GM12874 (cell line): ENCODE measurements around the gene ZNF469.

Experiments used
- TF ChIP-seq, protein P1 (sequence below): IDR thresholded peaks from 2 replicates; pipeline ENCODE4 v1.5.1; 2011; ENCODE audit warnings: low read depth, mild to moderate bottlenecking, control low read depth, low read length, moderate library complexity; ENCODE audit not compliant: insufficient read depth

ZNF469 gene

DNA sequence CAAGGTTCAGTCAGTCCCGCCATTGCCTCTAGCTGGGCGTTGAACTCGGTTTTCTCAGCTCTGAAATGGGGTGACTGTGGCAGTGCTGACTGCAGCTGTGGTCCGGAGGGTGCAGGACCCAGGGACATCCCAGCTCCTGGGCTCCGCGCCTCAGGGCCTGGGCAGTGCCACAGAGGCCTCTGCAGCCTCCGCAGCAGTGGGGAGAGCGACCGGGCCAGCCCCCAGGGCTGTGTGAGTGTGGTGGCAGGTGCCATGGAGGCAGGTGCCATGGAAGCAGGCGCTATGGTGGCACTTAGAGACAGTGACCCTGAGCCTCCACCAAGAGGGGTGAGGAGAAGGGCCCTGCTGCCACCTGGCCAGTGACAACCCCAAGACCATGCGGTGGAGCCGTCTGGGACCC, 30.9 kb downstream of the ZNF469 start:
- TF ChIP-seq, protein P1, sequence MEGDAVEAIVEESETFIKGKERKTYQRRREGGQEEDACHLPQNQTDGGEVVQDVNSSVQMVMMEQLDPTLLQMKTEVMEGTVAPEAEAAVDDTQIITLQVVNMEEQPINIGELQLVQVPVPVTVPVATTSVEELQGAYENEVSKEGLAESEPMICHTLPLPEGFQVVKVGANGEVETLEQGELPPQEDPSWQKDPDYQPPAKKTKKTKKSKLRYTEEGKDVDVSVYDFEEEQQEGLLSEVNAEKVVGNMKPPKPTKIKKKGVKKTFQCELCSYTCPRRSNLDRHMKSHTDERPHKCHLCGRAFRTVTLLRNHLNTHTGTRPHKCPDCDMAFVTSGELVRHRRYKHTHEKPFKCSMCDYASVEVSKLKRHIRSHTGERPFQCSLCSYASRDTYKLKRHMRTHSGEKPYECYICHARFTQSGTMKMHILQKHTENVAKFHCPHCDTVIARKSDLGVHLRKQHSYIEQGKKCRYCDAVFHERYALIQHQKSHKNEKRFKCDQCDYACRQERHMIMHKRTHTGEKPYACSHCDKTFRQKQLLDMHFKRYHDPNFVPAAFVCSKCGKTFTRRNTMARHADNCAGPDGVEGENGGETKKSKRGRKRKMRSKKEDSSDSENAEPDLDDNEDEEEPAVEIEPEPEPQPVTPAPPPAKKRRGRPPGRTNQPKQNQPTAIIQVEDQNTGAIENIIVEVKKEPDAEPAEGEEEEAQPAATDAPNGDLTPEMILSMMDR, result no peak

DNA sequence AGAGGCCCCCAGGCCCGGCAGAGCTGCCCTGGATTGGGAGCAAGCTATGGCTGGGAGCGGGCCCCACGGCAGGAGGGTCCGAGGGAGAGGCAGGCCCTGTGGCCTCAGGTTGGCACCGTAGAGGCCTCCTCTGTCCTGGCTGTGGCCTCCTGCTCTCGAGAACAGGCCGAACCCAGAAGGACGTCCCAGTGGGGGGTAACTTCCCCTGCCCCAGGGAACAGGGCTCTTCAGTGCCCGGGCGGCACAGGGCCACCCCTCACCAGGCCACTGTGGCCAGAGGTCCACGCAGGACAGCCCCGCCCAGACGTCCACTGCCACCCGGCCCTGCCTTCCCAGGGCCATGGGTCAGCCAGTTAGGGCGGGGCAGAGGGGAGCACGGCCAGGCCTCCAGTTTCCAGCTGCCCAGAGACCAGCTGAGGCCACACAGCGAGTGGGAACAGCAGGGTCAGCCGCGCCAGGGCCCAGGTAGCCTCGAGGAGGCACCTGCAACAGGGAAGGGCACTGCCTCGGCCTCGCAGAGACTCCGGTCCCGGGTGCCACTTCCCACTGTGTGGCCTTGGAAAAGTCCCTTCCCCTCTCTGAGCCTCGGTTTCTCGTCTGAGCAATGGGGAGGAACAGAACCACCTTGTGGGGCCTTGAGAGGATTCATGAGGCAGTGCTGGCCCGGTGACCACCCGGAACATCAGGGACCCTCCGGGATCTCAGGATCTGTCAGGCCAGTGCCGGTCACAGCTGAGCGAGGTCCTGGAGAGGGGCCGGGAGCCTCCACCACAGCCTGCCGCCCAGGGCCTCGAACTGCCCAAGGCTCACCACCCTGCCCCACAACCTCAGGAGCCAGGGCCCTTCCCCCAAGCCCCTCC, 32.0 kb downstream of the ZNF469 start:
- TF ChIP-seq, protein P1, result no peak

DNA sequence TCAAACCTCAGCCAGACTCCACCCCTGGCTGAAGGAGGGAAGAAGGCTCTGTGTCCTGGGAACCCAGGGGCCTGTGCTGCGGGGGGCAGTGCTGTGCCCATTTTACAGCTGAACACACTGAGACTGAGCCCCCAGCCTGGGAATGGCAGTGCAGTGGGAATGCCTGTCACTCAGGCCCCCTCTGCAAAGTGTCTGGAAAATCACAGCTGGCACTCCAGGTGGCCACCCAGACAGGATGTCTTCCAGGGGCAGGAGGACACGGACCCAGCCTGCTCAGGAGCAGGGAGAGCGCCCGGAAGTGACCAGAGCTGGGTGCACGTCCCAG, 32.6 kb downstream of the ZNF469 start:
- TF ChIP-seq, protein P1, result no peak

DNA sequence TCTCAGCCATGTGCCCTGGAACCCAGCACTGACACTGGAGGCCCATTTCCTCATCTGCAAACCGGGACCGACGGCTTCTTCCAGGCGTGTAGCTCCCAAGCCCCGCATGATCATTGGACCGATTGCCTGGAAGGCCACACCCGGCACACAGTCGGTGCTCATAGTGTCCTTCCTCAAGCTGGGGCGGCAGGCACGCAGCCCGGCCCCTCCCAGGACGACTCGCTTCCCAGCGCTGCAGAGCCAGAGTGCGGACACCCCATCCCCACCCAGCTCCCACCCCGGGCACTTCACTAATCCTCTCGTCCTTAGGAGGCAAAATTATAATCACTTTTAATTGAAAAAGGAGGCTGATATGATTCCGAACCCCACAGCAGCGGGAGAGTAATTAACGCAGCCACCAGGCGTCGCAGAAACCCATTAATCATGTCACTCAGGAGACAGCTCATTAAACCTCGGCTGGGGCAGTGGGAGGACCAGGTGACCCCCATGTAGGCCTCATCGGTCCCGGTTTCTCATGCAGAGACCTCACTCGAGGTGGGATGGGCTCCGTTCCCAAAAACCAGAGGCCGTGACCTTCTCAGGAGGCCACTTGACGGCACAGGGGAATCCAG, 33.1 kb downstream of the ZNF469 start:
- TF ChIP-seq, protein P1, result no peak

DNA sequence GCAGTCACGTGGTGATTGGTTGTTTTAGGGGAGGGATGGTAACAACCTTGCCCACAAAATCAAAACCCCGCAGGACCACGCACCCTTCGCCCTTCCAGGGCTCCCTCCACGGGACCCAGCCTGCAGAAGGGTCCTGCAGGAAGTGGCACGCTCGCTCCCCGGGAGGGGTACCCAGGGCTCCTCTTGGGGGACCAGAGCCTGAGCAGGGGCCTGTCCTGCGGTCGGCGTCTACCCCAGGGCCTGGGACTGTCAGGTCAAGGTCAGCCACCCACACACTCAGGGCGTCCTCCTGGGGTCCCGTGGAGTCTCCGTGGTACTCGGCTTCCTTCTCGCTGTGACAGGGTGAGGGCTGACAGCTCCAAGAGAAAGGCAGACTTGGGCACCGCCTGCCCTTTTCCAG, 33.9 kb downstream of the ZNF469 start:
- TF ChIP-seq, protein P1, result no peak

DNA sequence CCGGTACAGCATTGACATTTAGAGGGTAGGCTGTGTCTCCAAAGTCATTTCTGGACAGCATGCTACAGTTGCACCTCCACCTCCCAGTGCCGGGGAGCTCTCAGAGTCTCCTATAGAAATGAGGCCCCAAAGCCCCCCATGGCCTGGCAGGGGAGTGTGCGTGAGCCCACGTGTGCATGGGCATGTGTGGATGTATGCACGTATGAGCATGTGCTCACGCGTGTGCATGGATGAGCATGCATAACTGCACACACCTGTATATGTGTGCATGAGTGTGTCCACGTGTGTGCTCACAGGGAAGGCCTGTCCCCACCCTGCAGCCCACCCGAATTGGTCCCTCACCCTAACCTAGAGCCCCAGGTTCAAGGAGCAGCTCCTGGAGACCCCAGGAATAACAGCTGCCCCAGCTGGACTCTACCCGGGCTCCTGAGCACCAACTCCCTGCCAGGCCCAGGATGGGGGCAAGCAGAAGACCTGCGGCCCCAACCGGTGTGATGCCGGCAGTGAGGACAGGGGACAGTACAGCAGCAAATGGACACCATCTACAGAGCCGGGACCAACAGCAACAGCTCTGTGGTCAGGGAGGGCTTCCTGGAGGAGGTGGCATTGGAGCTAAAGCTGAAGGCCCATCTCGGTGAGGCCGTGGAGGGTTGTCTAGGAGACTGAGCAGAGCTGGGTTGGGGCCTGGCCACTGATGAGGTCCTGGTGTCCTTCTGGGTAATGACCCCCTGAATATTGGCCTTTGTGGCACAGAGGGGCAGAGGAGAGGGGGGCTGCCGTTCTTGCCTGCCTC, 35.1 kb downstream of the ZNF469 start:
- TF ChIP-seq, protein P1, result no peak

DNA sequence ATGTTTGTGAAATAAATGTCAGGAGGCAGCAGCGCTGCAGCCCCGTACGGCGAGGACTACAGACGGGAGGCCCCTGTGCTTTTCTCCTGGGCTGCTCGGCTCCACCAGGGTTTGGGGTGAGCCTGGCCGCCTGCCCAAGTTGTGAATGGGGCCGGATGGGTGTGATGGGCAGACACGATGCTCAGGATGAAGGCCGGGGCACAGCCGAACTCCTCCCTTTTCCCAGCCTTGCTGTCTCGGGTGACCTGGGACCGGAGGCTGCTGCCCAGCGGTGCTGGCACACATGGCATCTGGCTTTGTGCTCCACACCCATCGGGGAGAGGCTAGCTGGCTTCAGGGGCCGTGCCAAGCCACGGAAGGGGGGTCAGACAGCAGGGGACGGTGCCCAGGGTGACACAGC, 36.1 kb downstream of the ZNF469 start:
- TF ChIP-seq, protein P1, result no peak
